ENCODE measurements around the gene ALK.

The ALK gene

GRCh38 chr2:29275186-29275585, 646.2 kb downstream of the ALK start:
- H3K36me3 ChIP-seq (ENCODE audit: insufficient read depth, low read length) = no peaks in the 10 kb centered on the region
- no peak overlapping the region for H3K4me2 ChIP-seq (ENCODE audit: insufficient read depth, low read length)

GRCh38 chr2:29273685-29274611, 647.4 kb downstream of the ALK start:
- no peak for ATAC-seq (ENCODE audit: insufficient read depth, low read depth)
- no peak for DNase-seq
- no peak overlapping the region for H3K4me2 ChIP-seq (ENCODE audit: insufficient read depth, low read length)

More at GRCh38 chr2:29275186-29275585, 646.2 kb downstream of the ALK start:
- DNase-seq (no peak), ATAC-seq (ENCODE audit: insufficient read depth, low read depth) (no peak)
- no peak overlapping the region for H3K4me3 ChIP-seq (ENCODE audit: low read depth in 1 of 2, low read length in 2 of 2)
- no peaks in the 10 kb centered on the region; the same call in 1 of the 2 replicates for H4K20me1 ChIP-seq (ENCODE audit: insufficient read depth, low read length)
- H3K27ac ChIP-seq (ENCODE audit: low read length) = no peak overlapping the region
- no peaks in the 10 kb centered on the region for H3K79me2 ChIP-seq (ENCODE audit: insufficient read depth, low read length)
- no peaks in the 10 kb centered on the region for H3K9me3 ChIP-seq (ENCODE audit: insufficient read depth, low read length, severe bottlenecking)
- H3K4me1 ChIP-seq (ENCODE audit: insufficient read depth, low read length) = no peaks in the 10 kb centered on the region
- H3K9ac ChIP-seq (ENCODE audit: low read depth, low read length) = no peak overlapping the region
- TF ChIP-seq CTCF (IDR thresholded peaks at IDR 0.05; ENCODE audit: borderline replicate concordance, extremely low read depth, low read length, poor library complexity, severe bottlenecking) (no peak), EZH2 (IDR thresholded peaks at IDR 0.05; ENCODE audit: borderline replicate concordance, low read depth, low read length, severe bottlenecking) (no peak)
- H2AFZ ChIP-seq (ENCODE audit: low read depth, low read length) = no peak overlapping the region
- peaks cover 20% of the 10 kb centered on the region for H3K27me3 ChIP-seq (ENCODE audit: insufficient read depth, low read length, poor library complexity)

GRCh38 chr2:29273004-29273684, 648.2 kb downstream of the ALK start:
- no peak overlapping the region for H3K9ac ChIP-seq (ENCODE audit: low read depth, low read length)
- no peaks in the 10 kb centered on the region; the same call in 1 of the 2 replicates for H4K20me1 ChIP-seq (ENCODE audit: insufficient read depth, low read length)
- DNase-seq (no peak), ATAC-seq (ENCODE audit: insufficient read depth, low read depth) (no peak)
- no peaks in the 10 kb centered on the region for H3K4me1 ChIP-seq (ENCODE audit: insufficient read depth, low read length)
- H3K27ac ChIP-seq (ENCODE audit: low read length) = no peak overlapping the region
- H3K4me2 ChIP-seq (ENCODE audit: insufficient read depth, low read length) = no peak overlapping the region
- TF ChIP-seq EZH2 (IDR thresholded peaks at IDR 0.05; ENCODE audit: borderline replicate concordance, low read depth, low read length, severe bottlenecking) = no peak
- no peak for TF ChIP-seq CTCF (IDR thresholded peaks at IDR 0.05; ENCODE audit: borderline replicate concordance, extremely low read depth, low read length, poor library complexity, severe bottlenecking)
- no peak overlapping the region for H2AFZ ChIP-seq (ENCODE audit: low read depth, low read length)
- H3K79me2 ChIP-seq (ENCODE audit: insufficient read depth, low read length) = no peaks in the 10 kb centered on the region
- H3K36me3 ChIP-seq (ENCODE audit: insufficient read depth, low read length) = no peaks in the 10 kb centered on the region
- no peak overlapping the region for H3K4me3 ChIP-seq (ENCODE audit: low read depth in 1 of 2, low read length in 2 of 2)
- no peaks in the 10 kb centered on the region for H3K9me3 ChIP-seq (ENCODE audit: insufficient read depth, low read length, severe bottlenecking)
- H3K27me3 ChIP-seq (ENCODE audit: insufficient read depth, low read length, poor library complexity) = peaks cover 20% of the 10 kb centered on the region

More at GRCh38 chr2:29273685-29274611, 647.4 kb downstream of the ALK start:
- H3K9me3 ChIP-seq (ENCODE audit: insufficient read depth, low read length, severe bottlenecking) = no peaks in the 10 kb centered on the region
- H3K4me1 ChIP-seq (ENCODE audit: insufficient read depth, low read length) = no peaks in the 10 kb centered on the region
- H3K27ac ChIP-seq (ENCODE audit: low read length) = no peak overlapping the region
- no peak overlapping the region for H2AFZ ChIP-seq (ENCODE audit: low read depth, low read length)
- no peak overlapping the region for H3K9ac ChIP-seq (ENCODE audit: low read depth, low read length)
- peaks cover 20% of the 10 kb centered on the region for H3K27me3 ChIP-seq (ENCODE audit: insufficient read depth, low read length, poor library complexity)
- TF ChIP-seq CTCF (IDR thresholded peaks at IDR 0.05; ENCODE audit: borderline replicate concordance, extremely low read depth, low read length, poor library complexity, severe bottlenecking) (no peak), EZH2 (IDR thresholded peaks at IDR 0.05; ENCODE audit: borderline replicate concordance, low read depth, low read length, severe bottlenecking) (no peak)
- H3K36me3 ChIP-seq (ENCODE audit: insufficient read depth, low read length) = no peaks in the 10 kb centered on the region
- H3K79me2 ChIP-seq (ENCODE audit: insufficient read depth, low read length) = no peaks in the 10 kb centered on the region
- no peak overlapping the region for H3K4me3 ChIP-seq (ENCODE audit: low read depth in 1 of 2, low read length in 2 of 2)
- no peaks in the 10 kb centered on the region; the same call in 1 of the 2 replicates for H4K20me1 ChIP-seq (ENCODE audit: insufficient read depth, low read length)

Data from DND-41 (cell line).